G401.6 (cell line): ENCODE results near the gene TRAPPC3L.

Experiments used
- FAIRE-seq: peaks from 2 replicates; lab custom pipeline; 2012; peaks lifted over from hg19 to GRCh38; lab: Jason Lieb, UNC

TRAPPC3L gene

GRCh38 chr6:116556814-116557415, 11.4 kb upstream of the TRAPPC3L start:
- FAIRE-seq, result no peak

GRCh38 chr6:116556065-116556464, 10.6 kb upstream of the TRAPPC3L start:
- no peak for FAIRE-seq

- FAIRE-seq, result no peak
Observed at GRCh38 chr6:116553451-116553850, 8.0 kb upstream of the TRAPPC3L start, which contains the start of gene CALHM4. CALHM4 (plus strand) TSS chr6:116553751; CDS start chr6:116553794, 43 bp downstream.

GRCh38 chr6:116550796-116551195, 5.3 kb upstream of the TRAPPC3L start:
- no peak for FAIRE-seq

- FAIRE-seq, result no peak
Observed at GRCh38 chr6:116547358-116547757, 1.9 kb upstream of the TRAPPC3L start.

GRCh38 chr6:116543149-116543548, 2.3 kb downstream of the TRAPPC3L start:
- no peak for FAIRE-seq

- FAIRE-seq, result no peak
Observed at GRCh38 chr6:116542426-116542825, 3.1 kb downstream of the TRAPPC3L start.

- peak; percentile 95 for FAIRE-seq
Observed at GRCh38 chr6:116536216-116536621, 9.3 kb downstream of the TRAPPC3L start.

GRCh38 chr6:116535109-116535508, 10.4 kb downstream of the TRAPPC3L start:
- FAIRE-seq, result no peak

- no peak for FAIRE-seq
Observed at GRCh38 chr6:116533233-116533957, 12.1 kb downstream of the TRAPPC3L start.

- peak; percentile 96 for FAIRE-seq
Observed at GRCh38 chr6:116531675-116532570, 13.6 kb downstream of the TRAPPC3L start.

- no peak for FAIRE-seq
Observed at GRCh38 chr6:116530436-116530835, 15.0 kb downstream of the TRAPPC3L start.

GRCh38 chr6:116529466-116530290, 15.8 kb downstream of the TRAPPC3L start:
- no peak for FAIRE-seq

GRCh38 chr6:116528780-116529179, 16.7 kb downstream of the TRAPPC3L start:
- peak; percentile 89 for FAIRE-seq

GRCh38 chr6:116528133-116528532, 17.4 kb downstream of the TRAPPC3L start:
- FAIRE-seq, result no peak

GRCh38 chr6:116524236-116524635, 21.2 kb downstream of the TRAPPC3L start:
- FAIRE-seq, result no peak

GRCh38 chr6:116522896-116523295, 22.6 kb downstream of the TRAPPC3L start:
- FAIRE-seq, result no peak

GRCh38 chr6:116518621-116519368, 26.7 kb downstream of the TRAPPC3L start:
- no peak for FAIRE-seq

GRCh38 chr6:116515141-116515540, 30.3 kb downstream of the TRAPPC3L start:
- no peak for FAIRE-seq

- FAIRE-seq, result no peak
Observed at GRCh38 chr6:116514111-116514510, 31.4 kb downstream of the TRAPPC3L start.

- no peak for FAIRE-seq
Observed at GRCh38 chr6:116513224-116513875, 32.1 kb downstream of the TRAPPC3L start.
